ENCODE results near the gene NAXD. TPM values are rescaled to one million over a fixed set of nuclear protein-coding genes. Genes with fewer than 3 reads are reported as not detected.

The NAXD gene
- total RNA-seq, 1 experiment from 2014 or later, result 18.7 TPM

DNA sequence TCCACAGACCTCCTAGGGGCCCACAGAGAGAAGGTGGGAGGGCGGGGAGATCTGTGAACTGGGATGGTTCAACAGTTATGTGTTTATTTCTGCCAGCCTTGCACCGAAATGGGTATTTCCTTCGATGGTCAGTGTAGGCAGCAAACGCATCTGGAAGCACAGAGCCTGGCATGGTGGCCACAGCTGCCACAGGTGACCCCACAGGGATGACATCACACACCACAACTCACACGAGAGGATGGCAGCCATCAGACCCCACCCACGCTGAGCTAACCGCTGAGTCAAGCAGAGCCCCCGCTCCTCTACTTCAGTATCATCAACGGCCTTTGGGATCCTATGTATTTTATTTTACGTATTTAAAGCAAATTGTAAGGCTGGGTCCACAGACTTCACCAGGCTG, 37.4 kb downstream of the NAXD start:
- Histone ChIP-seq H3K9ac (ENCODE audit: low read length) (no peak overlapping the region), H3K27me3 (ENCODE audit: low read length) (no peaks in the 10 kb centered on the region), H4K20me1 (ENCODE audit: low read length) (no peaks in the 10 kb centered on the region), H3K36me3 (ENCODE audit: low read depth, low read length) (no peaks in the 10 kb centered on the region), H3K79me2 (ENCODE audit: low read length) (no peaks in the 10 kb centered on the region), H3K4me3 (ENCODE audit: low read length) (no peak overlapping the region), H3K4me1 (ENCODE audit: insufficient read depth, low read length) (no peaks in the 10 kb centered on the region), H2AFZ (ENCODE audit: low read length) (no peak overlapping the region), H3K4me2 (ENCODE audit: low read length) (no peak overlapping the region), H3K9me3 (ENCODE audit: low read length) (no peaks in the 10 kb centered on the region), H3K27ac (ENCODE audit: low read length) (no peak overlapping the region), H3F3A (ENCODE audit: low read length, unreplicated experiment) (no peaks in the 10 kb centered on the region), H3K9me2 (replicated peaks; ENCODE audit: low read length) (no peaks in the 10 kb centered on the region)
- ATAC-seq (no peak), DNase-seq (no peak)
- TF ChIP-seq, protein P1, sequence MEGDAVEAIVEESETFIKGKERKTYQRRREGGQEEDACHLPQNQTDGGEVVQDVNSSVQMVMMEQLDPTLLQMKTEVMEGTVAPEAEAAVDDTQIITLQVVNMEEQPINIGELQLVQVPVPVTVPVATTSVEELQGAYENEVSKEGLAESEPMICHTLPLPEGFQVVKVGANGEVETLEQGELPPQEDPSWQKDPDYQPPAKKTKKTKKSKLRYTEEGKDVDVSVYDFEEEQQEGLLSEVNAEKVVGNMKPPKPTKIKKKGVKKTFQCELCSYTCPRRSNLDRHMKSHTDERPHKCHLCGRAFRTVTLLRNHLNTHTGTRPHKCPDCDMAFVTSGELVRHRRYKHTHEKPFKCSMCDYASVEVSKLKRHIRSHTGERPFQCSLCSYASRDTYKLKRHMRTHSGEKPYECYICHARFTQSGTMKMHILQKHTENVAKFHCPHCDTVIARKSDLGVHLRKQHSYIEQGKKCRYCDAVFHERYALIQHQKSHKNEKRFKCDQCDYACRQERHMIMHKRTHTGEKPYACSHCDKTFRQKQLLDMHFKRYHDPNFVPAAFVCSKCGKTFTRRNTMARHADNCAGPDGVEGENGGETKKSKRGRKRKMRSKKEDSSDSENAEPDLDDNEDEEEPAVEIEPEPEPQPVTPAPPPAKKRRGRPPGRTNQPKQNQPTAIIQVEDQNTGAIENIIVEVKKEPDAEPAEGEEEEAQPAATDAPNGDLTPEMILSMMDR (conservative IDR thresholded peaks at IDR 0.05; ENCODE audit: low read depth, low read length), result no peak
- TF ChIP-seq EZH2 (IDR thresholded peaks at IDR 0.05; ENCODE audit: low read length, unreplicated experiment) (no peak), EZH2phosphoT487 (IDR thresholded peaks at IDR 0.05; ENCODE audit: borderline replicate concordance, low read length) (no peak)
- CTCF ChIA-PET, result no interaction called here
- intact Hi-C loops (cut with micrococcal nuclease), result no loop called here
- no TSS peak for BruUV-seq (replicated peaks)
- POLR2A ChIA-PET (ENCODE audit: unreplicated experiment), result no interaction called here

DNA sequence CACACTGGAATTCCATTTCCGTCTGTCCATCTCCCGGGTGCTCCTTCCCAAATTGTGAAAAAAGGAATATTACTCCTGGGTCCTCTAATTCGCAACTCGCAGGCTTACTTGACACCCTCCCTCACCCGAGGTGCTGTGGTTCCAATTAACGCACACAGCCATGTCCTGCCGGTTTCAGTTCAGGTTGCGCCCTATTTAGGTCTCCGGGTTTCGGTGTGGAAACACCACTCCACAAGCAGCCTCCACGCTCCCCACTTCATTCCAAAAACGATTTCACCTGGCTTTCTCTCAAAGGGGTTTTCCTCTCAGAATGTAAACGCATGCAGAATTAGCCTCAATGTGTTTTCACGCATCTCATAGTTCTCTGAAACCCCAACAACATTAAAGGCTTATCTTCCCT, 37.9 kb downstream of the NAXD start:
- DNase-seq (no peak), ATAC-seq (no peak)
- ChIA-PET POLR2A (ENCODE audit: unreplicated experiment) (no interaction called here), CTCF (no interaction called here)
- H3K9ac ChIP-seq (ENCODE audit: low read length), result no peak overlapping the region
- H3K79me2 ChIP-seq (ENCODE audit: low read length), result no peaks in the 10 kb centered on the region
- no peaks in the 10 kb centered on the region for H3K4me1 ChIP-seq (ENCODE audit: insufficient read depth, low read length)
- no peaks in the 10 kb centered on the region for H3F3A ChIP-seq (ENCODE audit: low read length, unreplicated experiment)
- H3K27me3 ChIP-seq (ENCODE audit: low read length), result no peaks in the 10 kb centered on the region
- H3K36me3 ChIP-seq (ENCODE audit: low read depth, low read length), result no peaks in the 10 kb centered on the region
- no peak overlapping the region for H2AFZ ChIP-seq (ENCODE audit: low read length)
- no peak overlapping the region for H3K4me2 ChIP-seq (ENCODE audit: low read length)
- intact Hi-C loops (cut with micrococcal nuclease), result no loop called here
- no peak overlapping the region for H3K27ac ChIP-seq (ENCODE audit: low read length)
- no peak overlapping the region for H3K4me3 ChIP-seq (ENCODE audit: low read length)
- H3K9me3 ChIP-seq (ENCODE audit: low read length), result no peaks in the 10 kb centered on the region
- no peak for TF ChIP-seq EZH2phosphoT487 (IDR thresholded peaks at IDR 0.05; ENCODE audit: borderline replicate concordance, low read length)
- no peak for TF ChIP-seq EZH2 (IDR thresholded peaks at IDR 0.05; ENCODE audit: low read length, unreplicated experiment)
- TF ChIP-seq, protein P1 (conservative IDR thresholded peaks at IDR 0.05; ENCODE audit: low read depth, low read length), result no peak
- no TSS peak for BruUV-seq (replicated peaks)
- no peaks in the 10 kb centered on the region for H3K9me2 ChIP-seq (replicated peaks; ENCODE audit: low read length)
- H4K20me1 ChIP-seq (ENCODE audit: low read length), result no peaks in the 10 kb centered on the region

DNA sequence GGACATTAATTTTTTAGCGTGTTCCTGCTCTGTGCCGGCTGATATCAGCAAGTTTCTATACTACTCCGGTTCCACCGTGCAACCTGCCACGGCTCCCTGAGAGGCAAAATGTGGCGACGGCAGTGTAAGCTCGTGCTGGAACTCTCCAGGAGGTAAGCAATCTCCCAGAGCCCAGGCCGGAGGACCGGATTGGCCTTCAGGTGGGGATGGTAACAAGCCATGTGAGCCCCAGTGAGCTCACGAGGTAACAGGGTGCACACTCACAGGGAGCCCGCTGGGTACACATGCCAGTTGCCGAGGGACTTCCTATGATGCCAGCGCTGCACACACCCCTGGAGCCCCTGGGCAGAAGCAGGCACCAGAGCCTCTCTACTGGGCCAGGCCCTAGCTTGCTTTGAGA, 38.5 kb downstream of the NAXD start:
- H3K4me2 ChIP-seq (ENCODE audit: low read length), result no peak overlapping the region
- DNase-seq (no peak), ATAC-seq (no peak)
- no peaks in the 10 kb centered on the region for H3K9me3 ChIP-seq (ENCODE audit: low read length)
- H3K27ac ChIP-seq (ENCODE audit: low read length), result no peak overlapping the region
- H3F3A ChIP-seq (ENCODE audit: low read length, unreplicated experiment), result no peaks in the 10 kb centered on the region
- H3K4me3 ChIP-seq (ENCODE audit: low read length), result no peak overlapping the region
- H2AFZ ChIP-seq (ENCODE audit: low read length), result no peak overlapping the region
- H4K20me1 ChIP-seq (ENCODE audit: low read length), result no peaks in the 10 kb centered on the region
- TF ChIP-seq EZH2 (IDR thresholded peaks at IDR 0.05; ENCODE audit: low read length, unreplicated experiment), result no peak
- H3K27me3 ChIP-seq (ENCODE audit: low read length), result no peaks in the 10 kb centered on the region
- CTCF ChIA-PET, result no interaction called here
- H3K9ac ChIP-seq (ENCODE audit: low read length), result no peak overlapping the region
- no TSS peak for BruUV-seq (replicated peaks)
- H3K9me2 ChIP-seq (replicated peaks; ENCODE audit: low read length), result no peaks in the 10 kb centered on the region
- H3K79me2 ChIP-seq (ENCODE audit: low read length), result no peaks in the 10 kb centered on the region
- intact Hi-C loops (cut with micrococcal nuclease), result no loop called here
- no peaks in the 10 kb centered on the region for H3K36me3 ChIP-seq (ENCODE audit: low read depth, low read length)
- H3K4me1 ChIP-seq (ENCODE audit: insufficient read depth, low read length), result no peaks in the 10 kb centered on the region
- POLR2A ChIA-PET (ENCODE audit: unreplicated experiment), result no interaction called here
